Stimulated activated CD4-positive, alpha-beta T cell treated with anti-CD3 and anti-CD28 coated beads, Interleukin-1b, Interleukin-23, amount 100 ng/mL, for 4 hours (primary cell): ENCODE results near the gene ASF1B.
"Not testable (repeated sequence)": the region's sequence is repeated elsewhere in the genome, so short reads cannot be mapped to it uniquely, and the experiment has no call there.

Experiments
- DNase-seq, 2 donors: peaks; one replicate each; pipeline ENCODE4 v3.0.0-alpha.2; 2020; ENCODE audit warnings: low read depth in 2 of 2

Gene ASF1B

GRCh38 chr19:14136509-14137281 lies at the start of gene ASF1B:
Gene ASF1B (minus strand): TSS chr19:14136589. CDS start chr19:14136456, 133 bp downstream.
- DNase-seq: peak; percentile 92 to 93

- not testable (repeated sequence) for DNase-seq
Measured at GRCh38 chr19:14185691-14186090, 49.3 kb upstream of the ASF1B start.

DNA sequence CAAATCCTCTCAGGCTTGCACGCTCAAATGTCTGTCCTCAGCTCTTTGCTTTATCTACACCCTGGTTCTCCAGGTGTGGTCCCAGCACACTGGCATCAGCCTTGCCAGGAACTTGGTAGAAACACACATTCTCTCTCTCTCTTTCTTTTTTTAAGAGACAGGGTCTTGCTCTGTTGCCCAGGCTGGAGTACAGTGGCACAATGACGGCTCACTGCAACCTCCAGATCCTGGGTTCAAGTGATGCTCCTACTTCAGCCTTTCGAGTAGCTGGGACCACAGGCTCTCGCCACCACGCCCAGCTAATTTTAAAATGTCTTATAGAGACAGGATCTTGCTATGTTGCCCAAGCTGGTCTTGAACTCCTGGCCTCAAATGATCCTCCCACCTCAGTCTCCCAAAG lies 48.8 kb upstream of the ASF1B start:
- DNase-seq: no peak

GRCh38 chr19:14183741-14184350 lies 47.5 kb upstream of the ASF1B start:
- no peak for DNase-seq

- DNase-seq: no peak
Measured at GRCh38 chr19:14182476-14182875, 46.1 kb upstream of the ASF1B start.

GRCh38 chr19:14181906-14182305 lies 45.5 kb upstream of the ASF1B start:
- no peak for DNase-seq

DNA sequence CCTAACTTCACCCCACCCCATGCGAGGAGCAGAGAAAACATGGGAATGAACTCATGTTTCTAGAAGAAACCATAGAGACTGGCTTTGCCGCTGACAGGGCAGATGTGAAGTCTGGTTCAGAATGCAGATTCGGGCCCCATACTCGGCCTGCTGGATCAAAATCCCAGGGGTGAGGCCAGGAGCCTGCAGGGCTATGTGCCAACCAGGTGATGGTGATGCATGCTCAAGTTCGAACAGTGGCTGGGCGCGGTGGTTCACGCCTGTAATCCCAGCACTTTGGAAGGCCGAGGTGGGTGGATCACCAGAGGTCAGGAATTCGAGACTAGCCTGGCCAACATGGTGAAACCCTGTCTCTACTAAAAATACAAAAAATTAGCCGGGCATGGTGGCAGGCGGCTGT lies 44.8 kb upstream of the ASF1B start:
- DNase-seq: not testable (repeated sequence)

- no peak for DNase-seq
Measured at GRCh38 chr19:14177496-14178074, 41.2 kb upstream of the ASF1B start.

DNA sequence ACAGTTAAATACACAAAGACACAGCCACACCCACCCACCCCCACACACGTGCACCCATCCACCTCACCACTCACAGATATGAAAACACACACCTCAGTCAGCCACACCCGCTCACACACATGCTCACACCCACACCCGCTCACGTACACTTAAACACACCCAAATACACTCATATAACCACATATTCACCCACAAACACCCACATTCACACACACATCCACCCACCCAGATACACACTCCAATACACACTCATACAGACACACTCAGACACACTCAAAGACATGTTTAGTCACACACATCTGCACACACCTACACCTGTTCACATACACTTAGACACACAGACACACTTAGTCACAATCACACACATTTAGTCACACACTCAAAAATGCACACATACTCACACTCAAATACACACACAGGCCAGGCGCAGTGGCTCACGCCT lies 39.0 kb upstream of the ASF1B start:
- DNase-seq: no peak

DNA sequence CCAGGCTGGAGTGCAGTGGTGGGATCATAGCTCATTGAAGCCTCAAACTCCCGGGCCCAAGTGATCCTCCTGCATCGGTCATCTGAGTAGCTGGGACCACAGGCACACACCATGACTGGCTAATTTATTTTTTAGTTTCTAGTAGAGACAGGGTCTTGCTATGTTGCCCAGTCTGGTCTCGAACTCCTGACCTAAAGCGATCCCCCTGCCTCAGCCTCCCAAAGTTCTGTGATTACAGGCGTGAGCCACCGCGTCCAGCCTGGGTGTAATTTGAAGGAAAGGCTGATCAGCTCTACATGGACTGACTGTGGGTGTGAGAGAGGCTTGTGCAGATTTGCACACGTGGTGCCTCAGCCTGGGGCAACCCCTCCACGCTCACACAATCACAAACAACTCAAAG lies 38.5 kb upstream of the ASF1B start:
- DNase-seq: no peak

DNA sequence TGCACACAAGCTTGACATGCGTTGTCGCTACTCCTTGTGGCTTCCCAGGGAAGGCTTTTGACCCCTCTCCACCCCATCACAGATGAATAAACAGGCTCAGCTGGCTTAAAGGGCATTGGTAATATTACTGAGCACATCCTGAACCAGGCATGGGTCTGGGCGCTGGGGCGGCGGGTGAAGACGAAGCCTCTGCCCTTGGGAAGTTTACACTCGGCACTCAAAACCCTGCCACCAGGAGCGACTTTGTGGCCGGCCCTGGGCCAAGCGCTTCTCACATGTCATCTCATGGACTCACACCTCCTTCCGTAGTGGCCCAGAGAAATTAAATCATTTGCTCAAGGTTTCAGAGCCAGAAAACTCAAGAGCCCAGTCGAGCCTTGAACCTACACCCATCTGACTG lies 32.6 kb upstream of the ASF1B start:
- DNase-seq: no peak

DNA sequence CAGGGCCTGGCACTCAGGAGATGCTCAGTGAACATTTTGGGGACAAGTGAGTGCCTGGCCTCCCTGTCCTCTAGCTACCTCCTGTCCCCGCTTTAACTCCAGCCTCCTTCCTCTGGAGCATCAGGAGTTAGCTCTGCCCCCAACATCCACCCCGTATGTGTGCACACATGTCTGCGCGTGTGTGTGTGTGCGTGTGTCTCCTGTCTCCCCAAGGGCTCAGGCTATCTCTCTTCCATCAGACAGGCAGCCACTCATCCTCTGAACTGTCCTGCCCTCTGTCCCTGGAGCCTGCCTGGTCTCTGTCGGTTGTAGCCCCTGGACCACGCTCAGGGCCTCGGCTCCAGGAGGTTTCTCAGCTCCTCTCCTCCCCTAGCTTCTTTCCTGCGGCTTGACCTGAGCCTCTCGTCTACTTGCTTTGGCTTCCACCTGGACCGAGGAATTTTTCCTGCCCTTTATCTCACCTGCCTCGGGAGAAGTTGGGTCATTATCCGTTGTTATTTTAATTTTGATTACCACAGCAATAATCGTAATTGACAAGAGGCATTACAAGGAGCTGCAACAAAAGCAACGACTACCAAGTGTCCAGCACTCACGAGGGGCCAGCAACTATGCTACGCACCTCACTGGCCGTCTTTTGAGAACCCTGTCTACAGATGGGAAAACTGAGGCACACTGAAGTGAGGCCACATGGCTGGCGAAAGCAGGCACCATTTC lies 32.0 kb upstream of the ASF1B start:
- no peak for DNase-seq

GRCh38 chr19:14167576-14168138 lies 31.3 kb upstream of the ASF1B start:
- no peak for DNase-seq

- DNase-seq: no peak
Measured at GRCh38 chr19:14166999-14167575, 30.7 kb upstream of the ASF1B start.

GRCh38 chr19:14165990-14166830 lies 29.8 kb upstream of the ASF1B start:
- DNase-seq: no peak

GRCh38 chr19:14164724-14165493 lies 28.5 kb upstream of the ASF1B start:
- DNase-seq: no peak

DNA sequence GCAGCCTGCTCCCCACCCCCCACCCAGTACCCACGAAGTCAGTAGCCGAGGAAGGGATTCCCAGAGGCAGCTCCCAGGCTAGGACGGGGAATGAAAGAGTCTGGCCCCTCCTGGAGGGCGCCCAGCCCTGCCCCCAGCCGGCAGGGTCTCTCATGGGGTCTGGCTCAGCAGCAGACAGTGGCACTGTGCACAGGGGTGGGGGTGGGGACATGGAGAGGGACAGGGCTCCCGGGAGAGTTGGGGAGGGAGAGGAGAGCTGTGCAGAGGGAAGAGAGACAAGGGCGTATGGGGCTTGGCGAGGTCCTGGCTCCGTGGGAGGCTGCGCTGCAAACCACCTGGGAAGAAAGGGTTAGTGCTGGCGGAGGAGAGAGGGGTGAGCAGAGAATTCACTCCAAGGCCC lies 27.7 kb upstream of the ASF1B start:
- DNase-seq: no peak

DNA sequence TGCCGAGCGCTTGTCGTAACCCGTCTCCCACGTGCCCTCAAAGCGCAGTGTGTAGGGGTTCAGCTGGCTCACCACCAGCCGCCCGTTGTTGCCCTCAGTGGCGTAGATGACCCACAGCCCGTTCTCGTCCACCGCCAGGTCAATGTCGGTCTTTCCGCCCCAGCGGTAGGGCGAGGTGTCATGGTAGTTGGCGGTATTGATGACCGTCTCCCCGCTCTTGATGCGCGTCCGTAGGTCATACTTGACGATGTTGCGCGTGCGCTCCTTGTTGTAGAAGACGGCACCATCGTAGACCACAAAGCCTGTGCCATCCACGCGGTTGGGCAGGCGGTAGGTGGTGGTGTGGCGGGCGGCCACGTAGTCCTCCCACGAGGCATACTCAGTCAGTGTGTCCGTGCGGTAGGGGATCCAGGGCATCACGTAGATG lies 26.5 kb upstream of the ASF1B start:
- DNase-seq: no peak

DNA sequence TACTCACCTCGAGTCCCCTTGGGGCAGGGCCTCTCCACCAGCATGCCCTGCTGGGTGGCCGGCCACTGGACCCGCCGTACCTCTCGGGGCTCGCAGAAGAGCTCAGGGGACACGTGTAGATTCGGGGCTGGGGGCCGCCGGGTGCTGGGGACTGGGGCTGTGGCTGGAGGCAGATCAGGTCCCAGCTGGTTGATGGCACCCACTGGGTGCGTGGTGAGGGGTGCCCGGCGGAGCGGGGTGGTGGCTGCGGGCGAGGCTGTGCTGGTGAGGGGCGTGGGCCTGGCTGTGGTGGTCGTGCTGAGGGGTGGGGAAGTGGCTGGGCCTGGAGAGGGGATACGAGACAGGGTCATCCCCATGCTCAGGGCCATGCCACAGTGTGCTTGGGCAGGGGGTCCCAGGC lies 24.9 kb upstream of the ASF1B start:
- no peak for DNase-seq
